Lower leg skin (tissue), 4 donors: ENCODE measurements around the gene MAPT. TPM values are rescaled to one million over a fixed set of nuclear protein-coding genes. Genes with fewer than 3 reads are reported as not detected.

Source experiments
- DNase-seq, 2 donors: peaks; one replicate each; pipeline ENCODE4 v3.0.0-alpha.2; 2019; ENCODE audit warnings: low spot score in 2 of 2
- H3K4me3 ChIP-seq: fragments of 200-600 bp; sonication (generic); 2 replicates; pipeline ENCODE4 v1.5.1; 2017; ENCODE audit warnings: mild to moderate bottlenecking, low read depth; ENCODE audit not compliant: poor library complexity, severe bottlenecking
- POLR2A ChIP-seq, 2 donors: fragments of 450-650 bp; IDR thresholded peaks; one replicate each; pipeline ENCODE4 v1.6.1; 2016 to 2017; ENCODE audit warnings: antibody characterized with exemption in 2 of 2, mild to moderate bottlenecking in 1 of 2, moderate library complexity in 1 of 2
- WGBS, 2 donors: methylation state at CpG; one replicate each; pipeline ENCODE4 v1.1.5; 2018; 5-methylcytosine and 5-hydroxymethylcytosine counted together
- intact Hi-C: fragments of 100-400 bp; cut with DNase I; formaldehyde crosslinking; loops from one replicate; pipeline ENCODE4 v1.15.0; 2023; ENCODE audit warnings: low total_unique reads
- total RNA-seq, 4 donors: library from RNA; depleted of rRNA; stranded (reverse); fragments of >200 nt; gene quantifications; one replicate each; pipeline ENCODE4 v1.1.0, GENCODE V29; 2016
- TF ChIP-seq, protein P1 (sequence below), 3 donors: fragments of 450-650 bp; IDR thresholded peaks; one replicate each; pipeline ENCODE4 v1.5.1; 2016; ENCODE audit warnings: antibody characterized with exemption in 3 of 3, mild to moderate bottlenecking in 3 of 3, moderate library complexity in 2 of 3

Gene MAPT
- total RNA-seq = 1 to 10 TPM; 4.1 to 7.6 (median 6.2) TPM

GRCh38 chr17:45894022-45894784 is at the start of gene MAPT:
Gene MAPT (plus strand): TSS chr17:45894554. CDS start chr17:45962338, 67,784 bp downstream.
- DNase-seq = peak; percentile 83 to 97
- no peak for TF ChIP-seq POLR2A (IDR thresholded peaks at IDR 0.05)
- TF ChIP-seq, protein P1, sequence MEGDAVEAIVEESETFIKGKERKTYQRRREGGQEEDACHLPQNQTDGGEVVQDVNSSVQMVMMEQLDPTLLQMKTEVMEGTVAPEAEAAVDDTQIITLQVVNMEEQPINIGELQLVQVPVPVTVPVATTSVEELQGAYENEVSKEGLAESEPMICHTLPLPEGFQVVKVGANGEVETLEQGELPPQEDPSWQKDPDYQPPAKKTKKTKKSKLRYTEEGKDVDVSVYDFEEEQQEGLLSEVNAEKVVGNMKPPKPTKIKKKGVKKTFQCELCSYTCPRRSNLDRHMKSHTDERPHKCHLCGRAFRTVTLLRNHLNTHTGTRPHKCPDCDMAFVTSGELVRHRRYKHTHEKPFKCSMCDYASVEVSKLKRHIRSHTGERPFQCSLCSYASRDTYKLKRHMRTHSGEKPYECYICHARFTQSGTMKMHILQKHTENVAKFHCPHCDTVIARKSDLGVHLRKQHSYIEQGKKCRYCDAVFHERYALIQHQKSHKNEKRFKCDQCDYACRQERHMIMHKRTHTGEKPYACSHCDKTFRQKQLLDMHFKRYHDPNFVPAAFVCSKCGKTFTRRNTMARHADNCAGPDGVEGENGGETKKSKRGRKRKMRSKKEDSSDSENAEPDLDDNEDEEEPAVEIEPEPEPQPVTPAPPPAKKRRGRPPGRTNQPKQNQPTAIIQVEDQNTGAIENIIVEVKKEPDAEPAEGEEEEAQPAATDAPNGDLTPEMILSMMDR (IDR thresholded peaks at IDR 0.05) = no peak
- 3 to 4% methylated on average over 37 to 43 of the region's 97 CpGs for WGBS, 2 donors
- intact Hi-C loops = no loop called here
- peak within 1 kb of the TSS; percentile 50 for H3K4me3 ChIP-seq

GRCh38 chr17:45844695-45845375 is 49.5 kb upstream of the MAPT start, which contains the start of gene SPPL2C:
Gene SPPL2C (plus strand): TSS chr17:45844881. CDS start chr17:45844907, 26 bp downstream.
- no peak for DNase-seq
- H3K4me3 ChIP-seq = no peak within 1 kb of the TSS
- TF ChIP-seq, protein P1 (IDR thresholded peaks at IDR 0.05) = no peak
- no peak for TF ChIP-seq POLR2A (IDR thresholded peaks at IDR 0.05)
- intact Hi-C loops = no loop called here
- 74 to 86% methylated on average over 19 to 25 of the region's 25 CpGs for WGBS, 2 donors

GRCh38 chr17:45845376-45846185 is 48.8 kb upstream of the MAPT start:
- DNase-seq = no peak
- WGBS, 2 donors = 91% methylated on average over 31 to 35 of the region's 35 CpGs
- no peak for TF ChIP-seq POLR2A (IDR thresholded peaks at IDR 0.05)
- TF ChIP-seq, protein P1 (IDR thresholded peaks at IDR 0.05) = no peak
- intact Hi-C loops = no loop called here
- H3K4me3 ChIP-seq = no peak overlapping the region

DNA sequence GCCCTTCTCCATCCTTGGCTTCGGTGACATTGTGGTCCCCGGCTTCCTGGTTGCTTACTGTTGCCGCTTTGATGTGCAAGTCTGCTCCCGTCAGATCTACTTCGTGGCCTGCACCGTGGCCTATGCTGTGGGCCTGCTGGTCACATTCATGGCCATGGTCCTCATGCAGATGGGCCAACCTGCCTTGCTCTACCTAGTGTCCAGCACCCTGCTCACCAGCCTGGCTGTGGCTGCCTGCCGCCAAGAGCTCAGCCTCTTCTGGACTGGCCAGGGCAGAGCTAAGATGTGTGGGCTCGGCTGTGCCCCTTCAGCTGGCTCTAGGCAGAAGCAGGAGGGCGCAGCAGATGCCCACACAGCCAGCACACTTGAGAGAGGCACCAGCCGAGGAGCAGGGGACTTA is 48.1 kb upstream of the MAPT start:
- intact Hi-C loops = no loop called here
- 87 to 92% methylated on average over 8 to 9 of the region's 10 CpGs for WGBS, 2 donors
- no peak for DNase-seq
- H3K4me3 ChIP-seq = no peak overlapping the region
- no peak for TF ChIP-seq POLR2A (IDR thresholded peaks at IDR 0.05)
- TF ChIP-seq, protein P1 (IDR thresholded peaks at IDR 0.05) = no peak

GRCh38 chr17:45846646-45847045 is 47.7 kb upstream of the MAPT start:
- H3K4me3 ChIP-seq = no peak overlapping the region
- no peak for DNase-seq
- intact Hi-C loops = no loop called here
- TF ChIP-seq POLR2A (IDR thresholded peaks at IDR 0.05) = no peak
- TF ChIP-seq, protein P1 (IDR thresholded peaks at IDR 0.05) = no peak
- WGBS, 2 donors = 78 to 85% methylated on average over 9 of the region's 9 CpGs
